Stimulated activated CD4-positive, alpha-beta T cell treated with anti-CD3 and anti-CD28 coated beads, Interleukin-2, amount 100 ng/mL, for 4 hours (primary cell): Measurements from ENCODE around the gene NYAP1.

Source experiments
- DNase-seq: peaks from one replicate; pipeline ENCODE4 v3.0.0-alpha.2; 2020; ENCODE audit warnings: low read depth

The NYAP1 gene

GRCh38 chr7:100457033-100457432 lies 26.7 kb upstream of the NYAP1 start:
- DNase-seq = no peak

GRCh38 chr7:100464210-100464660 lies 19.5 kb upstream of the NYAP1 start, which contains the start of gene SPACDR:
TSS of gene SPACDR (minus strand) at chr7:100464260. CDS start at chr7:100464025, 235 bp downstream.
- DNase-seq = no peak

DNA sequence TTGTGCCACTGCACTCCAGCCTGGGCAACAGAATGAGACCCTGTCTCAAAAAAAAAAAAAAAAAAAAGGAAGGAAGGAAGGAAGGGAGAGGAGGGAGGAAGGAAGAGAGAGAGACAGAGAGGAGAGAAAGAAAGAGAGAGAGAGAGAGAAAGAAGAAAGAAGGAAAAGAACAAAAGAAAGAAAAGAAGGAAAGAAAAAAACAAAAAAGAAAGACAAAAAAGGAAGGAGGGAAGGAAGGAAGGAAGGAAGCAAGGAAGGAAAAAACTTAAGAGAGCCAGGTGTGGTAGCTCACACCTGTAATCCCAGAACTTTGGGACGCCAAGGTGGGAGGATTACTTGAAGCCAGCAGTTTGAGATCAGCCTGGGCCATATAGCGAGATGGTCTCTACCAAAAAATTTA lies 18.9 kb upstream of the NYAP1 start:
- no peak for DNase-seq

DNA sequence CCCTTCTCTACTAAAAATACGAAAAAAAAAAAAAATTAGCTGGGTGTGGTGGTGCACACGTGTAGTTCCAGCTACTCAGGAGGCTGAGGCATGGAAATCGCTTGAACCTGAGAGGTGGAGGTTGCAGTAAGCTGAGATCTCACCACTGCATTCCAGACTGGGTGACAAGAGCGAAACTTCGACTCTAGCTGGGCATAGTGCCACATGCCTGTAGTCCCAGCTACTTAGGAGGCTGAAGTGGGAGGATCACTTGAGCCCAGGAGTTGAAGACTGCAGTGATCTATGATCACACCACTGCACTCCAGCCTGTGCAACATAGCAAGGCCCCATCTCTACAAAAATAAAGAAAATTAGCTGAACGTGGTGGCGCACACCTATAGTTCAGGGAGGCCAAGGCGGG lies 18.4 kb upstream of the NYAP1 start:
- DNase-seq = no peak

- DNase-seq = no peak
Measured at GRCh38 chr7:100465702-100466311, 17.9 kb upstream of the NYAP1 start.

GRCh38 chr7:100466653-100467605 lies 16.8 kb upstream of the NYAP1 start:
- DNase-seq = no peak

DNA sequence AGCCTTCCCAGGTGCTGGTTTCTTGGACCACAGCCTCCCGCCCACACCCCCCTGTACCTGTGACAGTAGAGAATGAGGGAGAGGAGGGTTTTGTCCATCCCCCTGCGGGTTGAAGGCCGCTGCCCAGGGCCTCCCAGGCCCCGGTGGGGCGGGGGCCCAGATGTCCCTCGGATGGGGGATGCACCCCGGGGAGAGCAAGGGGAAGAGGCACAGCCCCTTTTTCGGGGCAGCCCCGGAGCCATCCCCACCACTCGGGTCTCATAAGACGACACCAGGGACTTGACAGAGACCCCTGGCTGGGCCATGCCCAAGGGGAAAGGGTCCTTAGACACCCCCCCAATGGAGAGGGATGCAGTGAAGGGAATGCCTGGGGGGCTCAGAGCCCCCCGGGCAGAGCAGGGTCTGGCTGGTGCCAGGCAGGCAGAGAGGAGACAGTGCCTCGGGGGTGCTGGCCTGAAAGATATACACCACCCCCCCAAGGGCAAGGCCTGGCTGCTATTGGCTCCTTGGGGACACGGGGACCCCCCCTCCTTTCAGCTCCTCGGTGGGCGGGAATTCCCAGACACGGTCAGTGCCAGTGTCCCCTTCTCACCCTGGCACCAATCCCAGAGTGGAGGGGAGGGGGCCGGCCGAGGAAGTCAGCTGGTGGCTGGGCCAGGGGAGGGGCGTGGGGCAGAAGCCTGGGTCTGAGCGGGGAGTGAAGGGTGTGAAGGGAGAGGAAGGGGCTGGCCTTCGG lies 15.9 kb upstream of the NYAP1 start:
- no peak for DNase-seq

GRCh38 chr7:100469227-100470044 lies 14.3 kb upstream of the NYAP1 start:
- peak; percentile 72 for DNase-seq

GRCh38 chr7:100471021-100471420 lies 12.7 kb upstream of the NYAP1 start:
- DNase-seq = no peak

- no peak for DNase-seq
Measured at GRCh38 chr7:100472121-100472851, 11.4 kb upstream of the NYAP1 start.

DNA sequence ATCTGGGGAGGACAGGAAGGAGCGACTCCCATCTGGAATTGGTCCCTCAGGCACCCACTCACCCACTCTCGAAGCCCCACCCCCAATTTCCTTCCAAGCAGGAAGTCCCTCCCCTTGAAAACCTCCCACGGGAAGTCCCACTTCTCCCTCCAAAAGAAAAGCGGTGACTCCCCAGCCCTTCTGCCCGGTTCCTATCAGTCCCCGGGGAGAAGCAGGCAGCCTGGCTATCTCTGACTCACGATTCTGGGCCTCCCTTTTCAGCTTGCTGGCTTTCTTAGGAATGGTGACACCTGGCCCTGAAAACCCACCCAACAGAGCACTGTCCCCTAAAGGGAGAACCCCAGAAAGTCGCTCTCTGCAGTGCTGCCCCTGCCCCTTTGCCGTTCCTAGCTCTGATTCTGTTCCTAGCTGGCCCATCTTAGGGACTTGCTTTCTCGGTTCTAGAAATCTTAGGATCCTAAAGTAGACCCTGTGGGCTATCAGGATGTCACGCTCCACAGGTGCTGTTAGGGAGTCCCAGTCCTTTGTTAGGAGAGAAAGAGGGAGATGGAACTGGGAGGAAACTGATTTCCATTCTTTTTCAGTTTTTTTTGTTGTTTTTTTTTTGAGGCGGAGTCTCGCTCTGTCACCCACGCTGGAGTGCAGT lies 10.8 kb upstream of the NYAP1 start:
- DNase-seq = no peak

DNA sequence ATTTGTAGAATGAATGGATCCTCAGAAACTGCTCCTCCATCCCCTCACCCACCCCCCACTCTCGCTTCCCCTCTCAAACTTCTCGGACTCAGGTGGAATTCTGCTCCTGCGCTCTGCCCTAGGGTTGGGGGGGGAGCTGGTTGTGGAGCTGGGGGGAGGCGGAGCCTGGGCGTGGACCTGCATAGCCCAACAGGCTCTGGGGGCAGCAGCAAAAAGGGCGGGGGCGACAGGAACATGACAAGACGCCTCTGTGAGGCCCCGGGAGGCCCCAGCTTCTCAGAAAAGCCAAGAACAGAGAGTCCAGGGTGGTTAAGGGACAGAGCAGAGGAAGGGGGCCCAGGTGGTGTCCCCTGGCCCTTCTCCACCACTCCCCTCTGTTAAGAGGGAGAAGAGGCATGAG lies 8.2 kb upstream of the NYAP1 start:
- DNase-seq = no peak

DNA sequence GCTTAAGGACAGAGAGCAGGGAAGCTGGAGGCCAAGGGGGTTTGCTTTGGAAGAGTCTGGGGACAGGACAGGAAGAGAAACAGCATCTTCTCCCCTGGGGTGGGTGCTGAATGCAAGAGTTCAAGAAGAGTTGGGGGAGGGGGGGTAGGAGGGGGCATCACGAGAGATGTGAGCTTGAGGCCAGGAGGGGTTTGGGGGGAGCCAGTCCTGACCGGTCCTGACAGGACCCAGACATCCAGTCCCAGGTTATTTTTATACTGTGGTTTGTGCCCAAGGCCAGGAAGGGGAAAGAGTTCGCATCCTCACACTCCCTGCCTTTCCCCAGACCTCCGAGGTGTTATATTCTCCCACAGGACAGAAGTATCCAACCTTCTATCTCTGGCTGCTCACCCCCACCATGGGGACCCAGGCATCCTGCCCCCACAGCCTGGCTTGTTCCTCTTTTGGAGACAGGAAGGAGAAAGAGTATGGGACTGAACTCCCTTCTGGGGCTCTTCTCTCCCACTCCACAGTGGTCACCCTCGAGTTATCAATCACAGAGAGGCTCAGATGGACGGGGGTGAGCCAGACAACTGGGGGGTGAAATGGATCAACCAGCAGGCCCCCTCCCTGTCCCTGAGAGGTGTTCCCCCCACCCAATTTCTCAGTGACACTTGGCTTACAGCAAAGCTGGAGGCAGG lies 7.5 kb upstream of the NYAP1 start:
- no peak for DNase-seq

GRCh38 chr7:100476903-100477870 lies 6.5 kb upstream of the NYAP1 start:
- DNase-seq = no peak

- no peak for DNase-seq
Measured at GRCh38 chr7:100477871-100478267, 5.9 kb upstream of the NYAP1 start.

- DNase-seq = peak; percentile 84
Measured at GRCh38 chr7:100478958-100479660, 4.6 kb upstream of the NYAP1 start, which contains the start of gene TSC22D4. TSS of gene TSC22D4 (minus strand) at chr7:100479214. CDS start at chr7:100478038, 1,176 bp downstream.

DNA sequence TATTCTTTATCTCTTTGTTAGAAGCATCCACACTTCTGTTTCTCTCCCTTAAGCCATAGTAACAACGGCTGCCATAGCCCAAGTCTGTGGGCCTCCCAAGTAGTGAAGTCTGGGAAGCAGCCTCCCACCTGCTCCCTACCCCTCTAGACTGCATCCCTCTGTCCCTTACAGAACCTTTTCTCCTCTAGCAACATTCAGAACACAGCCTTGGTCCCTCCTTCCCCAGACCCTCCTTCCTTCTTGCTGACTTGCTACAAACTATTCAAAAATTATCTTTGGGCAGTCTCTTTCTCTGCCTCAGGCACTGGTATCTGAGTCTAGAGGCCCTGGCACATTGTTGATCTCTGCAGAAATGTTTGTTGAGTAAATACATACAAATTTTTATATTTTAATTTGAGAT lies 2.3 kb upstream of the NYAP1 start:
- DNase-seq = no peak

- DNase-seq = no peak
Measured at GRCh38 chr7:100482728-100483089, 1.0 kb upstream of the NYAP1 start.
